ENCODE results near the gene DMPK.
A peak's percentile ranks its signal among the peaks of the same experiment; 100 is the strongest.
"Not testable (repeated sequence)": the region's sequence is repeated elsewhere in the genome, so short reads cannot be mapped to it uniquely, and the experiment has no call there.

DMPK gene

DNA sequence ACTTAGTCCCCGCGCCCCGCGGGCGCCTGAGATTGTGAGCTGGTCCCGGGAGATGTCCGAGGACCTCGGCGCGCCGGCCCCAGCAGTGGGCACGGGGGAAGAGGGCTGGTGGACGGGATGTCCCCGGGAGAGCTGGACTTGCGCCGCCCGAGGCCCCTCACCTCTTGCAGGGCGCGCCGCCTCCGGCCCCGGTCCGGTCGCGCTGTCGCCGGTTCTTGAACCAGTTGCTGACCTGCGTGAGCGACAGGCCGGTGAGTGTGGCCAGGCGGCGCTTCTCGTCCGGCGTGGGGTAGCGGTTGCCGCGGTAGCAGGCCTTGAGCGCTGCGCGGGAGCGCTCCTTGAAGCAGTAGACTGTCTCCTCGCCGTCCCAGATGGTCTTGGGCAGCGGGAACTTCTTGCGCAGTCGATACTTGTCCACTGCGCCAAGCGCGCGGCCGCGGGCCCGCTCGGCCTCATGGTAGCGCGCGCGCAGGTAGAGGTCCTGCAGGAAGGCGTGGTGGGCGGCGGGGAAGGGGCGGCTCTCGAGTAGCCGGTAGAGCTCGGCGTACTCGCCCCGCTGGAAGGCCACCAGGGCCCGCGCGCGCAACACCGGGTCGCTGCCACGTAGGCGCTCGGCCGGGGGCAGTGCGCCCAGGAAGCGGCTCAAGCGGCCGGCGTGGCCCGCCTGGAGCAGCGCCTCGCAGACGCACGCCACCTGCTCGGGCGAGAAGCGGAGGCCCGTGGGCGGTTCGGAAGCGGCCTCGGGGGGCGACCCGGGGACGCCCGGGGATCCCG lies 14.2 kb downstream of the DMPK start:
- peak; percentile 60 for DNase-seq

GRCh38 chr19:45767410-45767880 lies 14.8 kb downstream of the DMPK start:
- DNase-seq = no peak

DNA sequence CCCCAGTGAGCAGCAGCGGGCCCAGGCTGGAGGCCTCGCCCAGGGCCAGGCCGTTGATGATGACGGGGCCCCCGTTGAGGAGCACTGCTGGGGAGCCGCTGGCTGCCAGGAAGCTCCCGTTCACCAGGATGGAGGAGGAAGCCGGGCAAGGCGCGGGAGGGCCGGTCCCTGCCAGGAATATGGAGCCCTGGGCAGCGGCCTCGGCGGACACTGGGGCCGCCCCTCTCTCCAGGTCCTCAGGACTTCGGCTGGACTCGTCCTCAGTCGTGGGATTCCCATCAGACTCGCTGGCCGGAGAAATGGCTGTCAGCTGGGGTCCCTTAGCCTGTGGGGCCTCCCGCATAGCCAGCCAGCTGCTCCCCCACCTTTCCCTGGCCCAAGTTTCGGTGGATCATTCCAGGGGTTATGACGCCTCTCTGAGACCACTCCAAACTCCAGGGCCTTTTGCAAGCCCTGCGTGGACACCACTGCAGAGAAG lies 15.4 kb downstream of the DMPK start:
- DNase-seq = no peak

DNA sequence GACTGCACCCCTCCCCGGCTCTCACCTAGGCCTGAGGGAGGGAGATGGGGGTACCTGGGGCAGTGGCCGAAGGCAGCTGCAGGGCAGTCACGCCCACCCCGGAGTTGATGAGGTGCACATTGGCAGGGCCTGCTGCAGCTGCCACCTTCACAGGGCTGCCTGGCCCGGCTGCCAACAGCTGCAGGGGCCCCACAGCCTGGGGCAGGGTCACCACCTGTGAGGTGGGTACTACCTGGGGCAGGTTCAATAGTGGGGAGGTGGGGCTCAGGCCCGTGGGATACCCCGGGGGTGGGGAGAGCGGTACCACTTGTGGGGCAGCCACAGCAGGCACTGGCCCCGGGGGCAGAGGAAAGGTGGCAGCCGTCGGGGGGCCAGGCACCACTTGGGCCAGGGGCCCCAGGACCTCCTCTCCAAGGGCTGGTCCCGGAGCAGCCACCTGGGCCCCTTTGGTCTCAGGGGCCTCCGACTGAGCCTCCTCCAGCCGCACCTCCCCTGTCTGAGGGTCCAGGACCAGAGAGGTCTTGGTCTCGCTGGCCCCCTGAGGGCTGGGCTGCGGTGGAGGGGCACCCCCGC lies 15.9 kb downstream of the DMPK start:
- DNase-seq = no peak

- no peak for DNase-seq
Measured at GRCh38 chr19:45765702-45766295, 16.5 kb downstream of the DMPK start.

DNA sequence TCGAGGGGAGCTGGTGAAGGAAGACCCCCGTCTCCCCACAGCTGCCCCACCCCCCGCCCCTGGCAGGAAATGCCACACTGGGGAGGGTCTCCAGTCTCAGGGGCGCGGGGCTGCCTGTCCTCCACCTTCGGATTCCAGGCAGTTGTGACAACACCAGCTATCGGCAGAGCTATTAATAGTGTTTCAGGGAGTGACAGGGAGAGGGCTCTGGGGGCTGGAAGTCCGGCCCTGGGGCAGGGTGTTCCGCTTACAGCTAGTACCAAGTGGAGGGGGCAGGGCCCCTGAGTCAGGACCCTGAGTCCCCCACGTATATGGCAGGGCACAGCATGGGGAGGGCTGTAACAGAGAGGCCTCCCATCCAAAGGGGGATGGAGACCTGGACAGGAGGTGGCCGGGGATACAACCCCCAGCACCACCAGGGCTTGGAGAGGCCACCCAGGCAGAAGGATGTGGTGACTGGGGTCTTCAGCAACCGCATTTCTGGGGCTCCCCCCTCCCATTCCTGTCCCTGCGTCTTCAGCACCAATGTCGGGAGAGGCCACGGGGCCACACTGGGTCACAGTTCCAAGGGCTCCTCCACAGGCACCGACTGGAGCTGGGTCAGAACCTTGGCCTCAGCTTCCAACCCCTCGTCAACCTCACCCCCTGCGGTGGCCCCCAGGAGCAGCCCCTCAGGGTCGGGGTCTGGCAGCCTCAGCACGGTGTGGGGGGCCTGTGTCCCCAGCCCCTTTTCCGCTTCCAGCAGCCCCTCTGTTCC lies 17.2 kb downstream of the DMPK start:
- DNase-seq = no peak

- DNase-seq = no peak
Measured at GRCh38 chr19:45764475-45764874, 17.8 kb downstream of the DMPK start.

GRCh38 chr19:45763691-45764294 lies 18.5 kb downstream of the DMPK start:
- no peak for DNase-seq

DNA sequence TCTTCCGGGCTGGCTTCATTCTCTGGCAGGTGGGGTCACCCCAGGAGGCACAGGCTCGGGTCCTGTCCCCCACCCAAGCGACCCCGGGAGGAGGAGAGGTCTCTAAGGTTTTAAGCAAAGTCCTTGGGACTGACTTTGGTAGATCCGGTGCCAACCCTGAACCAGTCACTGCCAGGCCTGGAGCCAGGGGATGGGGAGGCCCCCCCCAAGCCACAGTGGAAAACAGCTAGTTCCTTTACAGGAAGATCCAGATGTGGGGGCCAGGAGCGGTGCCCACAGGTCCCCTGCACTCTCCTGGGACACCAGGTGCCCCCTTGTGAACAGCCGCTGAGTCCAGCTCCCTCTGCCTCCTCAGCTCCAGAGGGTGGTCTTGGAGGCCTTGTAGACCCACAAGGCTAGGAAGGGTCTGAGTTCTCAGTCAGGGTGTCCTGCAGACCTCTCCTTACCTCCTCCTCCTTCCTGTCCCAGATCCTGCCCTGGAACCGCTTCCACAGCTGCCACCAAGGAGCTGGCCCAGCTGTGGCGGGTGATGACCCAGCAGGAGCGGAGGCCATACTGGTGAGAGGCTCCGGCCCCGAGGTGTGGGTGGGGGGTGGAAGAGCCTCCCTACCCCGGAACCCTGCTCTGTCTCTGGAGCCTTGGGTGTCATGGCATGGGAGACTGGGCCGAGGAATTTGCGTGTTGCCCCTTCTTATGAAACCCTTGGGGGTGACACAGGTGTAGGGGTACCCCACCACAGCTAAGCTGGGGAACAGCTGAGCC lies 19.2 kb downstream of the DMPK start:
- DNase-seq = no peak

DNA sequence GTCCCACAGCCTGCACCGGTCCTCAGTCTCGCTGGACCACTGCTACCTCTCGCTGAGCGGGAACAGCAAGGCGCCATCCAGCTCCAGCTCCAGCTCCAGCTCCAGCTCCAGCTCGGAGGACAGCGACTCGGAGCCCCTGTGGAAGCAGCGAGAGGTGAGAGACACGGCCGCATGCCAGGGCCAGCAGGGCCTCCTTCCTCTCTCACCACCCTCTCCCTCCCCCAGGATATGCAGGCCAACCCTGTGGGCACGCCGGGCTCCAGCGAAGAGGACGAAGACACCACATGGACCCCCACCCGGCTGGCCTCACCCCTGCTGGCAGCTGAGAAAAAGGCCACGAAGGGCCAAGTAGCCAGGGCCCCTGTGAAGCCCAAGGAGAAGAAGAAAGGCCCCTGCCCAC lies 20.6 kb downstream of the DMPK start:
- DNase-seq = no peak

DNA sequence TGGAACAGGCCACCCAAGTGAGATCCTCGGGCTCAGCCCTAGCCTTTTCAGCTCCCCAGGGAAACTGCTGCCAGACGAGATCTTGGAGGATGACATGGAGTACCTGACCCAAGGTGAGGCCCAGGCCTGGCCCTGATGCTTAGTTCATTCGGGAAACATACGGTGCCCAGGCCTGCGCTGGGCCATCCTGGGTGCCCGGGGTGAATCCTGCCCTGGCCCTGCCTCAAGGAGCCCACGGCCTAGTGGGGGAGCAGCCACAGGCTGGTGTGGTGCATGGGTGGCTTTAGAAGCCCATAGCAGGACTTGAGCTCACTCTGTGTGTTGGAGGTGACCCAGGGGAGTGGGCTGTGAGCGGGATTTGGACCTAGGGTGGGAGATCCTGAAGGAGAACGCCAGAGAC lies 23.4 kb downstream of the DMPK start:
- no peak for DNase-seq

DNA sequence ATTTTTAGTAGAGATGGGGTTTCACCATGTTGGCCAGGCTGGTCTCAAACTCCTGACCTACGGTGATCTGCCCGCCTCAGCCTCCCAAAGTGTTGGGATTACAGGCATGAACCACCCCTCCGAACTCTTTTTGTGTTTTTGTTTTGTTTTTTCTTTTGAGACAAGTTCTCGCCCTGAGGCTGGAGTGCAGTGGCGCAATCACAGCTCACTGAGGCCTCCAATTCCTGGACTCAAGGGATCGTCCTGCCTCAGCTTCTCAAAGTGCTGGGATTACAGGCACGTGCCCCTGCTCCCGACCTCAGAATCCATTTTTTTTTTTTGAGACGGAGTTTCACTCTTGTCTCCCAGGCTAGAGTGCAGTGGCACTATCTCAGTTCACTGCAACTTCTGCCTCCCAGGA lies 24.6 kb downstream of the DMPK start:
- no peak for DNase-seq

- DNase-seq = no peak
Measured at GRCh38 chr19:45754323-45754722, 28.0 kb downstream of the DMPK start.

- no peak for DNase-seq
Measured at GRCh38 chr19:45753548-45753947, 28.7 kb downstream of the DMPK start.

GRCh38 chr19:45752639-45753038 lies 29.7 kb downstream of the DMPK start:
- no peak for DNase-seq

GRCh38 chr19:45751483-45751882 lies 30.8 kb downstream of the DMPK start:
- not testable (repeated sequence) for DNase-seq

DNA sequence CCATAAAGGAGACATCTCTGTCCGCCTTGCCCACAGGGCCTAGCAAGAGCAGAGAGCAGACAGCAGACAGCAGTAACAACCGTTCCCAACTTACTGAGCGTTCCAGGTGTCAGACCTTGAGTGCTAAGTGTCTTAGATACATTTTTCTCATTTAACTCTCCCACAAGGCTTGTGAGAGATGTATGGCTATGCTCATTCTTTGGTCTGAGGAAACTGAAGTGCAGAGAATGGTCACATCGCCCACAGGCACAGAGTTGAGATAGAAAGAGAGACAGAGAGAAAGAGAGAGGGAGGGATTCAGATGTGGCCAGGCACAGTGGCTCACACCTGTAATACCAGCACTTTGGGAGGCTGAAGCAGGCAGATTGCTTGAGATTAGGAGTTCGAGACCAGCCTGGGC lies 34.8 kb downstream of the DMPK start:
- DNase-seq = no peak

- DNase-seq = no peak
Measured at GRCh38 chr19:45746866-45747265, 35.4 kb downstream of the DMPK start.

DNA sequence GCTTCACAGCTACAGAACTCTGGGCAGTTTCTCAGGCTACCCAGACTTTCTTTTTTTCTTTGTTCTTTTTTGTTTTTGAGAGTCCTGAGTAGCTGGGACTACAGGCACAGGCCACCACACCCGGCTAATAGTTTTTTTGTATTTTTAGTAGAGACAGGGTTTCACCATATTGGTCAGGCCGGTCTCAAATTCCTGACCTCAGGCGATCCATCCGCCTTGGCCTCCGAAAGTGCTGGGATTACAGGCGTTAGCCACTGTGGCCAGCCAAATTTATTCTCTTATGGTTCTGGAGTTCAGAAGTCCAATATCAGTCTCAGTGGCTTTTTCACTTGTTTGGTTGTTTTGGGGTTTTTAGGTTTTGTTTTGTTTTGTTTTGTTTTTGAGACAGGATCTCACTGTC lies 36.7 kb downstream of the DMPK start:
- no peak for DNase-seq

- no peak for DNase-seq
Measured at GRCh38 chr19:45742969-45743368, 39.3 kb downstream of the DMPK start.

DNA sequence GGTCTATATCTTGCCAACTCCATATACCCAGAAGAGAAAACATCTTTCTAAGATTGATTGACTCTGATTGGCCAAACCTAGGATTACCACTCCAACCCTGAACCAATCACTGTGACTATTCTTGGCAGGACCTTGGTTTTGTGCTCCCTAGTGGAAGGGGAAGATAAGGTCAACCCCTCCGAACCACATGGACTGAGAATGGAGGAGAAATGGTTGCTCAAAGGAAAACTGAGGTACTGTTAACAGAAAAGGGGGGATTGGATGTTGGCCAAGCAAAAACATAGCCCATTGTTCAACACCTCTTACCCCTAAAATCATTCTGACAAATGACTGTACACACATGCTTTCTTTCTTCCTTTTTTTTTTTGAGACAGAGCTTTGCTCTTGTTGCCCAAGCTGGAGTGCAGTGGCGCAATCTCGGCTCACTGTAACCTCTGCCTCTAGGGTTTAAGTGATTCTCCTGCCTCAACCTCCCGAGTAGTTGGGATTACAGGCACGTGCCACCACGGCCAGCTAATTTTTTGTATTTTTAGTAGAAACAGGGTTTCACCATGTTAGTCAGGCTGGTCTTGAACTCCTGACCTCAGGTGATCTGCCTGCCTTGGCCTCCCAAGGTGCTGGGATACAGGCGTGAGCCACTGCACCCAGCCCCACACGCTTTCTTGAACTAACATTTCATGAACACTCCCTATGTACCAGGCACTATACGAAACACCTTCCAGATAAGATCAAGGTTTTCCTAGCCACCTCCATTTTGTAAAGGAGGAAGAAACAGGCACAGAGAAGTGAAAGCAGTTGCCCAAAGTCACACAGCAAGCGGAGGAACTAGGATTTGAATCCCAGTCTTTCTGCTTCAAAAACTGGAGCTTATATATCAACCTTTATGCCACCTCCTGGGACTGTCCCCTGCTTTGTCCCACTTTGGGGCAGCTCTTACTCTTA lies 42.5 kb downstream of the DMPK start:
- peak; percentile 62 for DNase-seq
